Measurements from ENCODE around the gene DIPK1B.

The DIPK1B gene

GRCh38 chr9:136769710-136770191 is 57.4 kb downstream of the DIPK1B start:
- H3K4me3 ChIP-seq (ENCODE audit: low read length) = no peak overlapping the region
- H3K27me3 ChIP-seq (ENCODE audit: control insufficient read depth, insufficient read depth, low read length) = peaks cover 9% of the 10 kb centered on the region
- no peak overlapping the region for H3K9ac ChIP-seq (ENCODE audit: low read length)
- no peaks in the 10 kb centered on the region for H3K36me3 ChIP-seq (ENCODE audit: control insufficient read depth, insufficient read depth, low read length)
- no peaks in the 10 kb centered on the region for H3K9me3 ChIP-seq (ENCODE audit: control insufficient read depth, low read length)
- H3K4me1 ChIP-seq (ENCODE audit: control insufficient read depth, insufficient read depth, low read length) = peaks cover 3% of the 10 kb centered on the region

DNA sequence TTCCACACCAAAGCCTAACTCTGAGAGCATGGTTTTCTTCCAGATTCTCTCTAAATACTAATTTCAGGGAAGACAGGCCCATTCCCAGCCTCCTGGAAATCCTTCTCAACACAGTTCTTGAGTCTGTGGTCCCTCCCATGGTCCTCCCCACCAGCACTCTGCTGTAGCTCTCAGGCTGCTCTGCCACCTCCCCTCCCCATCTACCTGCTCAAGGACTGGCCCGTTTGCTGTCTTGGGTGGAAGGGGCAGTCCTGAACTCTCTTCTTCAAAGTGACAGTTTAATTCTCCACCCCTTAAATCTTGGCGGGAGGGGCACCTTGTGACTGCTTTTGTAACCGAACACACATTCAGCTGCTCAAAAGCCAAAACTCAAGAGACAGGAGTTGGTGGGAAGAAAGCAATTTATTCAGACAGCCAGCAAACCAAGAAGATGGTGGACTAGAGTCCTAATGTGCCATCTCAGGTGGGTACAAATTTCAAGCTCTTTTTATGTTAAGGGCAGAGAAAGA is 59.6 kb downstream of the DIPK1B start:
- Histone ChIP-seq H3K4me3 (ENCODE audit: low read length) (no peak overlapping the region), H3K9ac (ENCODE audit: low read length) (no peak overlapping the region), H3K36me3 (ENCODE audit: control insufficient read depth, insufficient read depth, low read length) (no peaks in the 10 kb centered on the region), H3K4me1 (ENCODE audit: control insufficient read depth, insufficient read depth, low read length) (peaks cover 3% of the 10 kb centered on the region), H3K9me3 (ENCODE audit: control insufficient read depth, low read length) (no peaks in the 10 kb centered on the region), H3K27me3 (ENCODE audit: control insufficient read depth, insufficient read depth, low read length) (peaks cover 6% of the 10 kb centered on the region)

- Histone ChIP-seq H3K4me3 (ENCODE audit: low read length) (no peak overlapping the region), H3K36me3 (ENCODE audit: control insufficient read depth, insufficient read depth, low read length) (no peaks in the 10 kb centered on the region), H3K4me1 (ENCODE audit: control insufficient read depth, insufficient read depth, low read length) (peaks cover 3% of the 10 kb centered on the region), H3K27me3 (ENCODE audit: control insufficient read depth, insufficient read depth, low read length) (no peaks in the 10 kb centered on the region), H3K9ac (ENCODE audit: low read length) (no peak overlapping the region), H3K9me3 (ENCODE audit: control insufficient read depth, low read length) (no peaks in the 10 kb centered on the region)
Measured at GRCh38 chr9:136773386-136774044, 61.1 kb downstream of the DIPK1B start.

Data from mucosa of stomach (tissue), 1 donor.